Measurements from ENCODE around the gene SGSM1. TPM values are rescaled to one million over a fixed set of nuclear protein-coding genes. Genes with fewer than 3 reads are reported as not detected.
"Not testable (repeated sequence)": the region's sequence is repeated elsewhere in the genome, so short reads cannot be mapped to it uniquely, and the experiment has no call there.

Gene SGSM1
- total and polyA plus RNA-seq, 8 donors = 0.68 to 4.7 (median 2.5) TPM

- intact Hi-C loops (cut with DNase I; ENCODE audit: low total_unique reads) = no loop called here
- H3K27ac ChIP-seq = peak overlapping the region in 2 of 5 donors; percentile 21 to 29
- H3K4me3 ChIP-seq = no peak overlapping the region
- TF ChIP-seq CTCF (IDR thresholded peaks at IDR 0.05) (no peak), POLR2A (IDR thresholded peaks at IDR 0.05) (no peak), POLR2AphosphoS5 (IDR thresholded peaks at IDR 0.05) (no peak), EP300 (IDR thresholded peaks at IDR 0.05) (no peak)
- no peaks in the 10 kb centered on the region for H3K27me3 ChIP-seq
- DNase-seq = no peak
- WGBS, 5 donors = 42 to 73% (median 54%) methylated on average over 2 of the region's 2 CpGs
- peaks cover 0 to 18% (median 11%) of the 10 kb centered on the region in 4 donors for H3K9me3 ChIP-seq
- no peaks in the 10 kb centered on the region for H3K4me1 ChIP-seq
- peaks cover 8 to 30% (median 20%) of the 10 kb centered on the region in 4 donors for H3K36me3 ChIP-seq
These were observed 95.4 kb downstream of the SGSM1 start for GRCh38 chr22:24901448-24901847.

GRCh38 chr22:24905909-24906308, 99.9 kb downstream of the SGSM1 start:
- intact Hi-C loops (cut with DNase I; ENCODE audit: low total_unique reads) = no loop called here
- WGBS, 5 donors = 83 to 100% (median 97%) methylated on average over 1 of the region's 1 CpG
- TF ChIP-seq CTCF (IDR thresholded peaks at IDR 0.05) = no peak
- TF ChIP-seq EP300 (IDR thresholded peaks at IDR 0.05) = no peak
- TF ChIP-seq POLR2A (IDR thresholded peaks at IDR 0.05) = no peak
- TF ChIP-seq POLR2AphosphoS5 (IDR thresholded peaks at IDR 0.05) = no peak

GRCh38 chr22:24907101-24907500, 101.1 kb downstream of the SGSM1 start:
- H3K9me3 ChIP-seq = peaks cover 0 to 23% (median 14%) of the 10 kb centered on the region in 4 donors
- H3K27me3 ChIP-seq; DNase-seq; intact Hi-C loops (cut with DNase I; ENCODE audit: low total_unique reads); H3K27ac ChIP-seq; H3K4me1 ChIP-seq; H3K4me3 ChIP-seq: not testable (repeated sequence)
- H3K36me3 ChIP-seq = peaks cover 8 to 35% (median 26%) of the 10 kb centered on the region in 4 donors
- WGBS, 5 donors = 94 to 99% (median 97%) methylated on average over 3 of the region's 3 CpGs

More at GRCh38 chr22:24905909-24906308, 99.9 kb downstream of the SGSM1 start:
- Histone ChIP-seq H3K36me3 (peaks cover 8 to 33% (median 26%) of the 10 kb centered on the region in 4 donors), H3K4me1 (no peaks in the 10 kb centered on the region), H3K4me3 (no peak overlapping the region), H3K9me3 (peaks cover 0 to 23% (median 14%) of the 10 kb centered on the region in 4 donors), H3K27ac (no peak overlapping the region), H3K27me3 (no peaks in the 10 kb centered on the region)
- no peak for DNase-seq

GRCh38 chr22:24920029-24920428, 114.0 kb downstream of the SGSM1 start:
- no peak for DNase-seq
- peaks cover 0 to 50% (median 35%) of the 10 kb centered on the region in 4 donors for H3K36me3 ChIP-seq
- no peak overlapping the region for H3K4me3 ChIP-seq
- intact Hi-C loops (cut with DNase I; ENCODE audit: low total_unique reads) = no loop called here
- TF ChIP-seq CTCF (IDR thresholded peaks at IDR 0.05) (no peak), POLR2AphosphoS5 (IDR thresholded peaks at IDR 0.05) (no peak), POLR2A (IDR thresholded peaks at IDR 0.05) (no peak), EP300 (IDR thresholded peaks at IDR 0.05) (no peak)
- H3K27ac ChIP-seq = no peak overlapping the region
- no peaks in the 10 kb centered on the region for H3K27me3 ChIP-seq
- H3K9me3 ChIP-seq = no peaks in the 10 kb centered on the region
- H3K4me1 ChIP-seq = no peaks in the 10 kb centered on the region
- 83 to 96% (median 90%) methylated on average over 4 of the region's 4 CpGs for WGBS, 5 donors

- no peak for DNase-seq
- TF ChIP-seq POLR2A (IDR thresholded peaks at IDR 0.05) = no peak
- TF ChIP-seq POLR2AphosphoS5 (IDR thresholded peaks at IDR 0.05) = no peak
- TF ChIP-seq EP300 (IDR thresholded peaks at IDR 0.05) = no peak
- no peak for TF ChIP-seq CTCF (IDR thresholded peaks at IDR 0.05)
- H3K9me3 ChIP-seq = no peaks in the 10 kb centered on the region
- intact Hi-C loops (cut with DNase I; ENCODE audit: low total_unique reads) = no loop called here
- WGBS, 5 donors = 56 to 65% (median 57%) methylated on average over 17 of the region's 17 CpGs
- no peak overlapping the region for H3K4me3 ChIP-seq
- H3K27ac ChIP-seq = no peak overlapping the region
- peaks cover 0 to 25% (median 10%) of the 10 kb centered on the region in 4 donors for H3K36me3 ChIP-seq
- no peaks in the 10 kb centered on the region for H3K27me3 ChIP-seq
- no peaks in the 10 kb centered on the region for H3K4me1 ChIP-seq
These were observed 119.8 kb downstream of the SGSM1 start for GRCh38 chr22:24925586-24926427.
